Measurements from ENCODE around the gene IL36RN.

GRCh38 chr2:113084249-113085000 is 25.4 kb downstream of the IL36RN start:
- peak; percentile 60 to 64 for TF ChIP-seq CTCF (conservative IDR thresholded peaks at IDR 0.05 in 1 of 2, IDR thresholded peaks at IDR 0.05 in 1 of 2; ENCODE audit: extremely low read depth in 1 of 2, insufficient read depth in 1 of 2, low read depth in 1 of 2, low read length in 2 of 2)
- TF ChIP-seq EZH2 (IDR thresholded peaks at IDR 0.05; ENCODE audit: borderline replicate concordance, low read length), result no peak

Measured in mammary epithelial cell (primary cell).